ENCODE data around the gene NEK9.

- no peak for TF ChIP-seq JUN (IDR thresholded peaks at IDR 0.05; ENCODE audit: borderline replicate concordance, insufficient read depth, insufficient read length, low read depth)
- TF ChIP-seq CTCF (IDR thresholded peaks at IDR 0.05; ENCODE audit: extremely low read depth in 1 of 2, insufficient read depth in 1 of 2, low read depth in 1 of 2, low read length in 2 of 2), result no peak
- TF ChIP-seq EZH2 (IDR thresholded peaks at IDR 0.05; ENCODE audit: borderline replicate concordance, low read depth, low read length, severe bottlenecking), result no peak
- no peak for TF ChIP-seq FOS (IDR thresholded peaks at IDR 0.05; ENCODE audit: borderline replicate concordance, insufficient read depth, low read length)
- TF ChIP-seq POLR2AphosphoS5 (IDR thresholded peaks at IDR 0.05; ENCODE audit: insufficient read depth, low read depth, low read length), result no peak
- TF ChIP-seq POLR2A (IDR thresholded peaks at IDR 0.05; ENCODE audit: low read depth, low read length), result no peak
- no peak for TF ChIP-seq MAX (IDR thresholded peaks at IDR 0.05; ENCODE audit: insufficient read depth, insufficient read length)
Observed at GRCh38 chr14:75066691-75067090, 60.2 kb downstream of the NEK9 start.
